Heart left ventricle (tissue), 16 donors: ENCODE results near the gene ZNF20. TPM values are rescaled to one million over a fixed set of nuclear protein-coding genes. Genes with fewer than 3 reads are reported as not detected.

Experiments used
- ATAC-seq, 4 donors: fragments of 200-7000 bp; cut with Tn5 transposase; one replicate each; pipeline ENCODE4 v1.9.1; 2020 to 2022; ENCODE audit warnings: moderate library complexity in 4 of 4, mild to moderate bottlenecking in 3 of 4, moderate number of reproducible peaks in 1 of 4
- DNase-seq, 5 donors: peaks; one replicate each; pipeline ENCODE4 v3.0.0-alpha.2; 2020
- H3K27ac ChIP-seq, 12 donors: fragments of 200-600 bp; sonication (generic) in 4 of 12; one replicate each; pipeline versions ENCODE4 v1.5.0 to v1.8.0; 2016 to 2022; ENCODE audit warnings: mild to moderate bottlenecking in 2 of 12
- H3K27me3 ChIP-seq, 9 donors: fragments of 200-600 bp; sonication (generic) in 2 of 9; one replicate each; pipeline versions ENCODE4 v1.5.1 to v1.8.0; 2016 to 2022; ENCODE audit warnings: mild to moderate bottlenecking in 3 of 9
- H3K36me3 ChIP-seq, 9 donors: fragments of 200-600 bp; sonication (generic) in 2 of 9; one replicate each; pipeline versions ENCODE4 v1.5.0 to v1.8.0; 2018 to 2022; ENCODE audit warnings: mild to moderate bottlenecking in 2 of 9
- H3K4me1 ChIP-seq, 12 donors: fragments of 200-600 bp; sonication (generic) in 4 of 12; one replicate each; pipeline versions ENCODE4 v1.5.0 to v1.8.0; 2016 to 2022; ENCODE audit warnings: mild to moderate bottlenecking in 3 of 12
- H3K4me3 ChIP-seq, 12 donors: fragments of 200-600 bp; sonication (generic) in 4 of 12; one replicate each; pipeline versions ENCODE4 v1.5.0 to v1.8.0; 2017 to 2022; ENCODE audit warnings: mild to moderate bottlenecking in 9 of 12, moderate library complexity in 4 of 12
- H3K9me3 ChIP-seq, 12 donors: fragments of 200-600 bp; sonication (generic) in 4 of 12; one replicate each; pipeline versions ENCODE4 v1.5.0 to v1.8.0; 2016 to 2022; ENCODE audit warnings: mild to moderate bottlenecking in 1 of 12
- POLR2A ChIP-seq, 2 donors: fragments of 450-650 bp; IDR thresholded peaks; one replicate each; pipeline ENCODE4 v1.6.1; 2017; ENCODE audit warnings: antibody characterized with exemption in 2 of 2, mild to moderate bottlenecking in 2 of 2, moderate library complexity in 2 of 2
- WGBS, 4 donors: extraction: QIAGEN DNeasy Blood & Tissue Kit in 2 of 4; methylation state at CpG; one replicate each; pipeline versions ENCODE4 v1.1.5 to v1.1.7; 2013 to 2018; 5-methylcytosine and 5-hydroxymethylcytosine counted together
- intact Hi-C, 10 donors: fragments of 100-400 bp; cut with DNase I; formaldehyde crosslinking; loops; one replicate each; pipeline versions ENCODE4 v1.11.1 to v1.14.2; 2022
- long read RNA-seq, 3 donors: library from polyadenylated mRNA; unstranded; transcript quantifications; one replicate each; pipeline ENCODE4 v2.0.0, GENCODE V29; 2020 to 2021
- polyA plus RNA-seq, 2 donors: library from polyadenylated mRNA; stranded (reverse); fragments of 200-250 nt; gene quantifications; one replicate each; pipeline ENCODE4 v1.2.3, GENCODE V29; 2013
- total RNA-seq, 9 donors: library from RNA; depleted of rRNA in 2 of 9; stranded (reverse); fragments of >200 nt in 2 of 9; fragmentation: NEBNext Ultra II Directional in 3 of 9; extraction: Animal tissue kit (Norgen Biotek cat#: 25700) in 3 of 9; gene quantifications; one replicate each; pipeline versions ENCODE4 v1.1.0 to v1.2.4, GENCODE V29; 2016 to 2023
- TF ChIP-seq, protein P1 (sequence below), 12 donors: fragments of 200-600 bp; sonication (generic) in 4 of 12; IDR thresholded peaks; one replicate each; pipeline versions ENCODE4 v1.5.0 to v1.8.0; 2018 to 2022; ENCODE audit warnings: antibody characterized with exemption in 12 of 12, mild to moderate bottlenecking in 5 of 12
- donor health status: ischemic (EF 13 %, LVEDD 7.1; RV severe dilation, severe dysfunction).
- donor health status: healthy with polysubstance abuse.
- donor health status: DM: no; HTN: yes; CAD: no.
- donor health status: DM: no; HTN: no; CAD: no.
- donor health status: ischemic (EF 25% LVEDD 6.9; RV normal size, moderate dysfunction).
- donor health status: ischemic (EF 25% LVEDD 5.7; RV mildly dilated, moderate dysfunction).
- donor health status: healthy.
- donor health status: DM: yes; HTN: yes; CAD: no.
- donor health status: ischemic (EF 35%, LVEDD 5.7; RV mildly dilated, moderate dysfunction).
- donor health status: nonischemic (EF 11% LVEDD 7.7; RV severe dilation, severe dysfunction).
- donor health status: DM: yes; HTN: yes; CAD: no.
- donor health status: PGD.
- donor health status: ischemic (EF 29% LVEDD 5.4; RV normal size, mild dysfunction).
- donor health status: nonischemic (EF 23%, LVEDD 6.1; RV moderate dilation, normal function).

Gene ZNF20
- 1 to 10 TPM in 5 of 9 donors, under 1 TPM in 1, not detected in 3; 0.63 to 2.7 (median 1.4) TPM for total RNA-seq
- polyA plus RNA-seq = 1 to 10 TPM; 1.2 to 1.6 TPM
- long read RNA-seq, donor 1, partial matches to known transcripts = 0 of 2 reads
- long read RNA-seq, donor 1, other reads (novel, unspliced or antisense) = 0 of 2 reads
- long read RNA-seq, donor 2, partial matches to known transcripts = 0 of 7 reads
- long read RNA-seq, donor 2, other reads (novel, unspliced or antisense) = 4 of 7 reads
- long read RNA-seq, donor 3, partial matches to known transcripts = 0 of 3 reads
- long read RNA-seq, donor 3, other reads (novel, unspliced or antisense) = 1 of 3 reads

GRCh38 chr19:12139885-12140544 lies at the start of gene ZNF20:
ZNF20 (minus strand) TSS chr19:12140350; CDS start chr19:12140182, 168 bp downstream.
- H3K27ac ChIP-seq = peak within 1 kb of the TSS; percentile 12 to 91 (median 81)
- peaks cover 3 to 25% (median 19%) of the 10 kb centered on the region in 12 donors for H3K4me1 ChIP-seq
- H3K27me3 ChIP-seq = no peaks in the 10 kb centered on the region
- ATAC-seq (peak; percentile 99 to 100 (median 100)), DNase-seq (peak; percentile 96 to 98 (median 97))
- TF ChIP-seq, protein P1, sequence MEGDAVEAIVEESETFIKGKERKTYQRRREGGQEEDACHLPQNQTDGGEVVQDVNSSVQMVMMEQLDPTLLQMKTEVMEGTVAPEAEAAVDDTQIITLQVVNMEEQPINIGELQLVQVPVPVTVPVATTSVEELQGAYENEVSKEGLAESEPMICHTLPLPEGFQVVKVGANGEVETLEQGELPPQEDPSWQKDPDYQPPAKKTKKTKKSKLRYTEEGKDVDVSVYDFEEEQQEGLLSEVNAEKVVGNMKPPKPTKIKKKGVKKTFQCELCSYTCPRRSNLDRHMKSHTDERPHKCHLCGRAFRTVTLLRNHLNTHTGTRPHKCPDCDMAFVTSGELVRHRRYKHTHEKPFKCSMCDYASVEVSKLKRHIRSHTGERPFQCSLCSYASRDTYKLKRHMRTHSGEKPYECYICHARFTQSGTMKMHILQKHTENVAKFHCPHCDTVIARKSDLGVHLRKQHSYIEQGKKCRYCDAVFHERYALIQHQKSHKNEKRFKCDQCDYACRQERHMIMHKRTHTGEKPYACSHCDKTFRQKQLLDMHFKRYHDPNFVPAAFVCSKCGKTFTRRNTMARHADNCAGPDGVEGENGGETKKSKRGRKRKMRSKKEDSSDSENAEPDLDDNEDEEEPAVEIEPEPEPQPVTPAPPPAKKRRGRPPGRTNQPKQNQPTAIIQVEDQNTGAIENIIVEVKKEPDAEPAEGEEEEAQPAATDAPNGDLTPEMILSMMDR (IDR thresholded peaks at IDR 0.05) = peak in 1 of 12 donors; percentile 17
- TF ChIP-seq POLR2A (IDR thresholded peaks at IDR 0.05) = peak in 1 of 2 donors; percentile 43
- WGBS, 4 donors = 0% methylated on average over 24 to 49 of the region's 49 CpGs
- intact Hi-C loops = loop anchor here (1.0 to 10.0 kb wide), 22 partner anchors 47 to 345 kb away; partner anchors contain the start of genes ZNF491 (in 6 of the 10), ZNF763 (in 4 of the 10), ZNF69 (in 2 of the 10) and ZNF700 (in 1 of the 10)
- peak within 1 kb of the TSS; percentile 60 to 98 (median 86) for H3K4me3 ChIP-seq
- H3K36me3 ChIP-seq = peaks cover under 1 to 40% (median 30%) of the 10 kb centered on the region in 9 donors
- peaks cover 0 to 8% (median 0%) of the 10 kb centered on the region in 12 donors for H3K9me3 ChIP-seq

- TF ChIP-seq, protein P1 (IDR thresholded peaks at IDR 0.05) = no peak
- no peak for TF ChIP-seq POLR2A (IDR thresholded peaks at IDR 0.05)
- intact Hi-C loops = no loop called here
- Histone ChIP-seq H3K4me3 (no peak overlapping the region), H3K9me3 (peaks cover 0 to 97% (median 35%) of the 10 kb centered on the region in 12 donors), H3K36me3 (peaks cover 9 to 73% (median 55%) of the 10 kb centered on the region in 9 donors), H3K4me1 (no peaks in the 10 kb centered on the region), H3K27ac (no peak overlapping the region), H3K27me3 (no peaks in the 10 kb centered on the region)
- no peak for DNase-seq
- 96 to 100% (median 98%) methylated on average over 6 of the region's 6 CpGs for WGBS, 4 donors
- ATAC-seq = no peak
These were observed 47.5 kb upstream of the ZNF20 start for GRCh38 chr19:12187625-12188024.

DNA sequence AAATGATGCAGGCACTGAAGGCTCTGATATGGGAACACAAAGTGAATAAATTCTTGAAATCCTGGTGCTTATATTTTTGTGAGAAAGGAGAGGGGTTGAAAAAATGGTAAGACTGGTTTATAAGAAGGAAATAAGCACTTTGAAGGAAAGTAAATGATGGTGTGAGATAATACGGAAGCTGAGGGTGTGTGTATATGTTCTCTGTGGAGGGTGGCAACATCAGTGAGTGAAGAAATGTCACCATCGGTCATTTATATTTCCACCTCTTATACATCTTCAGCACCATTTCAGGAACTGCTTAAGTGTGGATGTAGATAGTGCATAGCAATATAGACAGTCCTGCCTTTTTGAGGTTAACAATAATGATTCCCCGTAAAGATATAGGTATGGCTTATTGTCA lies 40.2 kb upstream of the ZNF20 start:
- no peak for DNase-seq
- Histone ChIP-seq H3K36me3 (peaks cover 0 to 37% (median 10%) of the 10 kb centered on the region in 9 donors), H3K9me3 (peaks cover 0 to 71% (median under 1%) of the 10 kb centered on the region in 12 donors), H3K4me1 (no peaks in the 10 kb centered on the region), H3K27ac (no peak overlapping the region), H3K27me3 (no peaks in the 10 kb centered on the region), H3K4me3 (no peak overlapping the region)
- WGBS, 4 donors = 94 to 100% (median 95%) methylated on average over 3 of the region's 3 CpGs
- TF ChIP-seq, protein P1 (IDR thresholded peaks at IDR 0.05) = no peak
- no peak for TF ChIP-seq POLR2A (IDR thresholded peaks at IDR 0.05)
- ATAC-seq = no peak
- intact Hi-C loops = no loop called here

- 79 to 94% (median 86%) methylated on average over 1 of the region's 1 CpG for WGBS, 4 donors
These were observed 26.5 kb upstream of the ZNF20 start for GRCh38 chr19:12166626-12167025.

More at GRCh38 chr19:12166626-12167025, 26.5 kb upstream of the ZNF20 start:
- H3K4me3 ChIP-seq = no peak overlapping the region
- no peak for DNase-seq
- H3K9me3 ChIP-seq = no peaks in the 10 kb centered on the region
- peaks cover 0 to 42% (median 33%) of the 10 kb centered on the region in 12 donors for H3K4me1 ChIP-seq
- no peaks in the 10 kb centered on the region for H3K27me3 ChIP-seq
- intact Hi-C loops = loop anchor here in 2 of 10 donors (10.0 kb wide), 1 partner anchor 128 kb away; the partner anchor contains the start of gene ZNF44 (in 2 of the 2)
- TF ChIP-seq POLR2A (IDR thresholded peaks at IDR 0.05) = no peak
- TF ChIP-seq, protein P1 (IDR thresholded peaks at IDR 0.05) = no peak
- ATAC-seq = no peak
- no peak overlapping the region for H3K27ac ChIP-seq
- H3K36me3 ChIP-seq = peaks cover 0 to 40% (median 24%) of the 10 kb centered on the region in 9 donors
